BE2C (cell line): ENCODE results near the gene NPM1.
"Not testable (repeated sequence)": the region's sequence is repeated elsewhere in the genome, so short reads cannot be mapped to it uniquely, and the experiment has no call there.

Experiments used
- DNase-seq: peaks from one replicate; pipeline ENCODE4 v3.0.0-alpha.2; 2020
- H3K27me3 ChIP-seq: fragments of 250-450 bp; sonication (Bioruptor Pico); 2 replicates; pipeline ENCODE4 v1.5.1; 2020; ENCODE audit warnings: mild to moderate bottlenecking
- H3K36me3 ChIP-seq: fragments of 250-450 bp; sonication (Bioruptor Pico); 2 replicates; pipeline ENCODE4 v1.5.1; 2020; ENCODE audit warnings: mild to moderate bottlenecking
- H3K4me1 ChIP-seq: fragments of 250-450 bp; sonication (Bioruptor Pico); 2 replicates; pipeline ENCODE4 v1.5.1; 2020
- H3K4me3 ChIP-seq: 2 replicates; pipeline ENCODE4 v1.5.1; 2011; ENCODE audit warnings: low read depth, low read length
- H3K9me3 ChIP-seq: fragments of 250-450 bp; sonication (Bioruptor Pico); 2 replicates; pipeline ENCODE4 v1.5.1; 2020
- CTCF ChIP-seq: IDR thresholded peaks from 2 replicates; pipeline ENCODE4 v1.5.1; 2012; ENCODE audit warnings: mild to moderate bottlenecking, low read depth, low read length

Gene NPM1

GRCh38 chr5:171409164-171410136 is 21.8 kb downstream of the NPM1 start:
- Histone ChIP-seq H3K27me3 (no peaks in the 10 kb centered on the region), H3K4me1 (peaks cover 5% of the 10 kb centered on the region; the same call in 1 of the 2 replicates), H3K4me3 (no peak overlapping the region), H3K9me3 (no peaks in the 10 kb centered on the region), H3K36me3 (peaks cover 93% of the 10 kb centered on the region)
- no peak for TF ChIP-seq CTCF
- no peak for DNase-seq

GRCh38 chr5:171410181-171410580 is 22.5 kb downstream of the NPM1 start:
- no peaks in the 10 kb centered on the region for H3K27me3 ChIP-seq
- H3K4me3 ChIP-seq, result no peak overlapping the region
- TF ChIP-seq CTCF, result no peak
- H3K9me3 ChIP-seq, result no peaks in the 10 kb centered on the region
- peaks cover 88% of the 10 kb centered on the region for H3K36me3 ChIP-seq
- DNase-seq, result no peak
- peaks cover 5% of the 10 kb centered on the region; the same call in 1 of the 2 replicates for H3K4me1 ChIP-seq

DNA sequence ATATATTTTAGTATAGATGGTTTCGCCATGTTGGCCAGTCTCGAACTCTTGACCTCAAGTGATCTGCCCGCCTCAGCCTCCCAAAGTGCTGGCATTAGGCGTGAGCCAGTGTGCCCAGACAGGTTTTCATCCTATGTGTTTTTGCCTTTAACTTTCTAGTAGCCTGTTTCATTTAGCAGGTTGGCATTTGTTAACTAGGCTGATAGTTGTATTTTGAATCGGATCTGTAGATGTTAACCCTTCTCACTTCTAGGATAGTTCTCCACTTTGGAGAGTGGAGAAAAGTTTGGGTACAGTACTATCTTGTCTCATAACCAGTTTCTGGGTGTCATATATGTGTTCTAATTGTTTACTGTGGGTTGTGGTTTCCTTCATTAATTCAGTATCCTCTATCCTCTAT is 24.5 kb downstream of the NPM1 start:
- Histone ChIP-seq H3K4me1 (peaks cover 2% of the 10 kb centered on the region; the same call in 1 of the 2 replicates), H3K9me3 (no peaks in the 10 kb centered on the region), H3K27me3 (no peaks in the 10 kb centered on the region), H3K36me3 (peaks cover 68% of the 10 kb centered on the region), H3K4me3 (no peak overlapping the region)
- no peak for TF ChIP-seq CTCF
- DNase-seq, result no peak

GRCh38 chr5:171413153-171413910 is 25.7 kb downstream of the NPM1 start:
- no peak for DNase-seq
- TF ChIP-seq CTCF, result no peak
- Histone ChIP-seq H3K27me3 (no peaks in the 10 kb centered on the region), H3K4me3 (no peak overlapping the region), H3K9me3 (no peaks in the 10 kb centered on the region), H3K4me1 (peaks cover 3% of the 10 kb centered on the region; the same call in 1 of the 2 replicates), H3K36me3 (peaks cover 57% of the 10 kb centered on the region)

- peaks cover 50% of the 10 kb centered on the region for H3K36me3 ChIP-seq
- H3K4me3 ChIP-seq, H3K27me3 ChIP-seq, H3K9me3 ChIP-seq, H3K4me1 ChIP-seq, DNase-seq: not testable (repeated sequence)
These were observed 26.3 kb downstream of the NPM1 start for GRCh38 chr5:171413993-171414392.

GRCh38 chr5:171415115-171415730 is 27.6 kb downstream of the NPM1 start:
- no peak for DNase-seq
- Histone ChIP-seq H3K27me3 (peaks cover 13% of the 10 kb centered on the region), H3K4me3 (no peak overlapping the region), H3K9me3 (no peaks in the 10 kb centered on the region), H3K36me3 (peaks cover 38% of the 10 kb centered on the region), H3K4me1 (peaks cover 7% of the 10 kb centered on the region; the same call in 1 of the 2 replicates)
- no peak for TF ChIP-seq CTCF
